Naive thymus-derived CD4-positive, alpha-beta T cell (primary cell): ENCODE measurements around the gene CCM2. TPM values are rescaled to one million over a fixed set of nuclear protein-coding genes. Genes with fewer than 3 reads are reported as not detected.
A peak's percentile ranks its signal among the peaks of the same experiment; 100 is the strongest.

Source experiments
- ATAC-seq: fragments of 150-1000 bp; cut with Tn5 transposase; 2 replicates; pipeline ENCODE4 v1.10.0; 2021; ENCODE audit warnings: mild to moderate bottlenecking, moderate library complexity
- CTCF ChIA-PET: fragments of 350-600 bp; sonication (Branson Sonifier 250); formaldehyde crosslinking; loops from one replicate; lab custom pipeline; 2021; ENCODE audit warnings: antibody characterized with exemption; lab: Charles Lee
- POLR2A ChIA-PET: fragments of 350-600 bp; sonication (Branson Sonifier 250); formaldehyde crosslinking; loops from one replicate; lab custom pipeline; 2021; ENCODE audit warnings: antibody characterized with exemption, inconsistent platforms; lab: Charles Lee
- DNase-seq, 9 donors: peaks; one replicate each; pipeline versions ENCODE4 v3.0.0 to v3.0.0-alpha.2; 2020 to 2022; ENCODE audit warnings: mixed read lengths in 1 of 9
- H3K27ac ChIP-seq: one replicate; pipeline ENCODE4 v1.7.0; 2013; ENCODE audit warnings: mild to moderate bottlenecking, low read depth, low read length, moderate library complexity
- H3K27me3 ChIP-seq, 2 donors: one replicate each; pipeline ENCODE4 v1.7.0; 2013; ENCODE audit warnings: low read length in 2 of 2, mild to moderate bottlenecking in 2 of 2, moderate library complexity in 2 of 2; ENCODE audit not compliant: control insufficient read depth in 2 of 2, insufficient read depth in 2 of 2
- H3K36me3 ChIP-seq, 3 experiments: 1 replicate in 2 of 3; 2 replicates in 1 of 3; pipeline ENCODE4 v1.7.0; 2013; ENCODE audit warnings: low read length in 3 of 3, mild to moderate bottlenecking in 3 of 3, moderate library complexity in 1 of 3; ENCODE audit not compliant: insufficient read depth in 3 of 3, control insufficient read depth in 2 of 3
- H3K4me1 ChIP-seq, 2 donors: one replicate each; pipeline ENCODE4 v1.7.0; 2013; ENCODE audit warnings: low read length in 2 of 2, mild to moderate bottlenecking in 2 of 2, moderate library complexity in 1 of 2; ENCODE audit not compliant: control insufficient read depth in 2 of 2, insufficient read depth in 2 of 2
- H3K4me3 ChIP-seq: 2 replicates; pipeline ENCODE4 v1.7.0; 2013; ENCODE audit warnings: mild to moderate bottlenecking, low read length
- H3K9me3 ChIP-seq, 3 experiments: 1 replicate in 2 of 3; 2 replicates in 1 of 3; pipeline ENCODE4 v1.7.0; 2013; ENCODE audit warnings: low read length in 3 of 3; ENCODE audit not compliant: control insufficient read depth in 2 of 3
- H3K27ac Mint-ChIP-seq, 9 donors: one replicate each; pipeline ENCODE4 v1.8.0; 2020 to 2022; ENCODE audit warnings: mixed read lengths in 9 of 9, mild to moderate bottlenecking in 8 of 9, moderate library complexity in 5 of 9, inconsistent platforms in 2 of 9
- H3K27me3 Mint-ChIP-seq, 5 donors: one replicate each; pipeline ENCODE4 v1.8.0; 2021 to 2022; ENCODE audit warnings: mixed read lengths in 5 of 5, mild to moderate bottlenecking in 1 of 5
- H3K36me3 Mint-ChIP-seq, 5 donors: one replicate each; pipeline ENCODE4 v1.8.0; 2020 to 2022; ENCODE audit warnings: mixed read lengths in 5 of 5, mild to moderate bottlenecking in 3 of 5, inconsistent platforms in 1 of 5
- H3K4me1 Mint-ChIP-seq, 7 donors: one replicate each; pipeline ENCODE4 v1.8.0; 2020 to 2022; ENCODE audit warnings: mixed read lengths in 7 of 7, mild to moderate bottlenecking in 3 of 7, inconsistent platforms in 1 of 7
- H3K4me3 Mint-ChIP-seq, 10 donors: one replicate each; pipeline ENCODE4 v1.8.0; 2020 to 2022; ENCODE audit warnings: mild to moderate bottlenecking in 10 of 10, mixed read lengths in 10 of 10, moderate library complexity in 6 of 10, inconsistent platforms in 2 of 10
- H3K9me3 Mint-ChIP-seq, 11 donors: one replicate each; pipeline ENCODE4 v1.8.0; 2020 to 2022; ENCODE audit warnings: mixed read lengths in 11 of 11, mild to moderate bottlenecking in 4 of 11, inconsistent platforms in 1 of 11, moderate library complexity in 1 of 11
- intact Hi-C, 2 donors: fragments of 100-400 bp; cut with micrococcal nuclease; formaldehyde crosslinking; loops; one replicate each; pipeline ENCODE4 v1.15.1; 2023
- polyA plus RNA-seq, 2 donors: library from polyadenylated mRNA; unstranded; fragments of 300-500 nt; fragmentation: Illumina TruSeq; gene quantifications; one replicate each; pipeline ENCODE4 v1.2.3, GENCODE V29; 2021
- total RNA-seq, 6 experiments: library from RNA in 5 of 6; stranded (reverse) in 5 of 6; gene quantifications; 1 replicate in 5 of 6; 2 replicates in 1 of 6; pipeline ENCODE4 v1.2.3 and lab custom pipeline; 2021 to 2026

Gene CCM2
- total and polyA plus RNA-seq, 7 experiments from 2014 or later = 75.9 to 200 (median 119) TPM

DNA sequence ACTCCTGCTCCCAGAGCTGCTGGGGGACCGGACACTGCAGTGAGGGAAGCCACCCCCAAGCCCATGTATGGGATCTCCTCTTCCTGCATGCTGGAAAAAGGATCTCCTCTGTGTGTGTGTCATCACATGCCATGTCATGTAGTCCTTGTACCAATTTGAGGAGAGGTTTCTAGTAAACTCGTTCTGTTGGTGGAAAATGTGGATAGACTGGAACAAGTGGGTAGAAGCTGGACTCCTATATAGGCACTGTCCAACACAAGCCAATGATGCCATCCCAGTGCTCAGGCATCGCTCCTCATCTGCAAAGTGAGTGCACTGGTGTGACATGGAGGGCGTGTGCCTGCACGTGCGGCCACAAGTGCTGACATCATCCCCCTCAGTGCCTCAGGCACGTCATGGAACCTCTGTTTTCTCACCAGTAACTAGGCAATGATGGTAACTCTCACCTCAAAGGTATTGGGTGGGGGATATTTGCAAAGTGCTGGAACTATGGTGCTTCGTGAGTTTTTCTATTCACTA is 40.5 kb upstream of the CCM2 start:
- peaks cover 0 to 2% (median 0%) of the 10 kb centered on the region in 5 donors for H3K36me3 Mint-ChIP-seq
- peaks cover 6 to 23% (median 12%) of the 10 kb centered on the region in 7 donors for H3K4me1 Mint-ChIP-seq
- H3K36me3 ChIP-seq = peaks cover 0 to 15% (median 0%) of the 10 kb centered on the region in 3 experiments
- no peak overlapping the region for H3K4me3 Mint-ChIP-seq
- peak in 2 of 9 donors; percentile 20 to 62 for DNase-seq
- CTCF ChIA-PET = interaction anchor here (1.6 kb wide), 1 partner anchor 14 kb away, joined by 6 read pairs; no protein-coding TSS in a partner anchor
- H3K27ac ChIP-seq = peak overlapping the region; percentile 57
- POLR2A ChIA-PET = interaction anchor here (0.6 to 1.0 kb wide), 2 partner anchors 52 to 53 kb away, joined by 3 read pairs; no protein-coding TSS in a partner anchor
- H3K9me3 ChIP-seq = no peaks in the 10 kb centered on the region
- peak; percentile 76 for ATAC-seq
- peaks cover 0 to 18% of the 10 kb centered on the region in 2 donors for H3K4me1 ChIP-seq
- intact Hi-C loops = no loop called here
- peak overlapping the region; percentile 66 to 93 (median 77) for H3K27ac Mint-ChIP-seq
- no peak overlapping the region for H3K4me3 ChIP-seq
- H3K27me3 ChIP-seq = no peaks in the 10 kb centered on the region
- no peaks in the 10 kb centered on the region for H3K27me3 Mint-ChIP-seq
- peaks cover 0 to 3% (median 0%) of the 10 kb centered on the region in 11 donors for H3K9me3 Mint-ChIP-seq

DNA sequence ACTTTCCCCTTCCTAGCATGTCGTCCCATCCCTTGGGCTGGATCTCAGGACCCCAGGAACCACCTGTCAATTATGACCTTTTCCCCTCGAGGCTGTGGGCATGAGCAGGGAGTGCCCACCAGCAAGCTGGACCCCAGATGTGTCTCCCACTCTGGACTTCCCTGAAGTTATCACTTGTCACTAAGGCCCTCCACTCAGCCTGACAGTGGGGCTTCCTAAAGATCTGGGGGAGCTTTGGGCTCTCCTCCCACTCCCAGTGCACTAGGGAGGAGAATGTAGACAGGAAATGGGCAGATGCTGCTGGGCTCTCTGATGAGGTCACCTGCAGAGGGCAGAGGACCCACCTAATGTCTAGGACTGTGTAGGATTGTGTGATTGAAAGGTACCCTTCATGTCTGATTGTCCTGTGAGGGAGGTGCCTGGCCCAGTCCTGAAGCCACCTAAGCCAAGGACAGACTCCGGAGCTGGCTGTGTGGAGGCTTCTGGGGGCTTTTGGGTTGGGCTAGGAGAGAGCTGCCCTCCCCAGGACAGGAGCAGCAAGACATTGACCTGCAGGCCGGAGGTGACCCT is 39.9 kb upstream of the CCM2 start:
- ATAC-seq (no peak), DNase-seq (no peak)
- Histone ChIP-seq H3K27ac (peak overlapping the region; percentile 57), H3K4me3 (no peak overlapping the region), H3K4me1 (peaks cover 0 to 18% of the 10 kb centered on the region in 2 donors), H3K36me3 (peaks cover 0 to 19% (median 0%) of the 10 kb centered on the region in 3 experiments), H3K9me3 (no peaks in the 10 kb centered on the region), H3K27me3 (no peaks in the 10 kb centered on the region)
- intact Hi-C loops = no loop called here
- Mint-ChIP-seq H3K4me1 (peaks cover 6 to 20% (median 12%) of the 10 kb centered on the region in 7 donors), H3K36me3 (peaks cover 0 to 2% (median 0%) of the 10 kb centered on the region in 5 donors), H3K27me3 (no peaks in the 10 kb centered on the region), H3K27ac (peak overlapping the region; percentile 62 to 93 (median 77)), H3K9me3 (peaks cover 0 to 1% (median 0%) of the 10 kb centered on the region in 11 donors), H3K4me3 (no peak overlapping the region)
- ChIA-PET POLR2A (interaction anchor here (0.6 to 1.0 kb wide), 4 partner anchors 51 to 425 kb away, joined by 3 read pairs; no protein-coding TSS in a partner anchor), CTCF (interaction anchor here (1.6 kb wide), 1 partner anchor 13 kb away, joined by 6 read pairs; no protein-coding TSS in a partner anchor)

DNA sequence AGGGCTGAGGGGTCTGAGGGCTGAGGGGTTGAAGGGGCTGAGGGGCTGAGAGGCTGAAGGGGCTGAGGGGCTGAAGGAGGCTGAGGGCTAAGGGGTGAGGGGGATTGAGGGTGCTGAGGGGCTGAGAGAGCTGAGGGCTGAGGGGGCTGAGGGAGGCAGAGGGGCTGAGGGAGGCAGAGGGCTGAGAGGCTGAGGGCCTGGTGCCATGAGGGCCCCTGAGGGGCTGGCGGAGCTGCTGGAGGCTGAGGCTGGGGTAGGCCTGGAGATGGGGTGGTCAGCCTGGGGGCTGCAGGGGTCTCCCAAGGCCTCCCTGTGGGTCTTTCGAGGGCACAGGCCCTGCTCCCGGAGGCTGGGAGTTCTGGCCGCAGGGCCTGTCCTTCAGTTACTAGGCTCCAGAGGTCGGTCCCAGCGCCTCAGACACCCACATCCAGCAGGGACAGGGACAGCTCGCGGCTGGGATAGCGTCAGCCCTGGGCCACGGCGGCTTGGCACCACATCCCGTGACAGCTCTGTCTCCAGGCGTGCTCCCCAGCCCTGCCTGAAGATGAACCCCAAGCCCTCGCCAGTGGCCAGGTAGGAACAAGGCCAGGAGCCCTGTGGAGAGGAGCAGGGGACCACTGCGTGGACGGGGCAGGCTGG is 38.0 kb upstream of the CCM2 start:
- H3K36me3 Mint-ChIP-seq = peaks cover 0 to 10% (median 0%) of the 10 kb centered on the region in 5 donors
- H3K27ac ChIP-seq = no peak overlapping the region
- DNase-seq = peak in 1 of 9 donors; percentile 25
- no peaks in the 10 kb centered on the region for H3K27me3 ChIP-seq
- intact Hi-C loops = no loop called here
- CTCF ChIA-PET = no interaction called here
- no peaks in the 10 kb centered on the region for H3K9me3 ChIP-seq
- peaks cover 6 to 22% (median 12%) of the 10 kb centered on the region in 7 donors for H3K4me1 Mint-ChIP-seq
- H3K9me3 Mint-ChIP-seq = peaks cover 0 to 1% (median 0%) of the 10 kb centered on the region in 11 donors
- peak; percentile 13 for ATAC-seq
- H3K27me3 Mint-ChIP-seq = no peaks in the 10 kb centered on the region
- H3K4me3 ChIP-seq = no peak overlapping the region
- H3K4me1 ChIP-seq = peaks cover 0 to 18% of the 10 kb centered on the region in 2 donors
- H3K4me3 Mint-ChIP-seq = no peak overlapping the region
- POLR2A ChIA-PET = interaction anchor here (1.0 kb wide), 2 partner anchors 11 to 471 kb away, joined by 3 read pairs; partner anchors contain the start of gene NUDCD3
- peaks cover 0 to 37% (median 5%) of the 10 kb centered on the region in 3 experiments for H3K36me3 ChIP-seq
- H3K27ac Mint-ChIP-seq = no peak overlapping the region

DNA sequence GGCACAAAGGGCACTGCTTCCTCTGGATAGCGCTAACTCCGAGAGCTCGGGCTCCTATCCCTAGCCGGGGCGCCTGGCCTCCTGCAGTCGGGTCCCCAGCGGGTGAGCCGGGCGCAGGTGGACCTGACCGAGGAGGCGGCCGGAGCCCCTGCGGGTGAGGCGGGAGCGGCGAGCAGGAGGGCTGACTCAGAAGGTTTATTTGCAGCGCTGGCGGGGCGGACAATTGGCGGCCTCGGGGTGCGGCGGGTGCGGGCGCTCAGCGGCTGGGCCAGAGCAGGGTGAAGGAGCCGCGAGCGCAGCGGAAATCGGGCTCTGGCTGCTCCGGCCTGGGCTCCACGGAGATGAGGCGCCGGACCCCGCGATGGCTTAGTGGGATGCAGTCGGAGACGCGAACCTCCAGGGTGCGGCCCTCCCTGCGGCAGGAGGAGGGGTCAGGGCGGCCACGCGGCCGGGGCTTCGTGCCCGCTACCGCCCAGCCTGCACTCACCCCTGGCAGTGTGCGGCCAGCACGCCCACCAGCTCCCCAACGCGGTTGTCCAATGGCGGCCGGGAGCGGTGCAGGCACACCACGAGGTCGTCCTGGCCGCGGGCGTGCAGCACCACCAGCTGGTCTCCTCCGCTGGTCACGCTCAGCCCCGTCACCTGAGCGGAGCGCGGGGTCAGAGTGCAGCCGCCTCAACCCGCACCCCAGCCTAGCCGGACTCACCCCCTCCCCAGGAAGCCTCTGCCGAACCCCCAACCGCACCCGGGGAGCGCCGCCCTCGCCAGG is 37.3 kb upstream of the CCM2 start:
- Mint-ChIP-seq H3K4me1 (peaks cover 6 to 22% (median 12%) of the 10 kb centered on the region in 7 donors), H3K27me3 (no peaks in the 10 kb centered on the region), H3K27ac (no peak overlapping the region), H3K36me3 (peaks cover 0 to 10% (median 0%) of the 10 kb centered on the region in 5 donors), H3K9me3 (peaks cover 0 to 1% (median 0%) of the 10 kb centered on the region in 11 donors), H3K4me3 (no peak overlapping the region)
- ChIA-PET CTCF (no interaction called here), POLR2A (interaction anchor here (1.0 kb wide), 1 partner anchor 472 kb away, joined by 3 read pairs; the partner anchor contains the start of gene NUDCD3)
- intact Hi-C loops = no loop called here
- no peak overlapping the region for H3K4me3 ChIP-seq
- ATAC-seq (no peak), DNase-seq (peak in 1 of 9 donors; percentile 22)
- peaks cover 0 to 18% of the 10 kb centered on the region in 2 donors for H3K4me1 ChIP-seq
- H3K9me3 ChIP-seq = no peaks in the 10 kb centered on the region
- H3K27me3 ChIP-seq = no peaks in the 10 kb centered on the region
- no peak overlapping the region for H3K27ac ChIP-seq
- H3K36me3 ChIP-seq = peaks cover 0 to 44% (median 5%) of the 10 kb centered on the region in 3 experiments

DNA sequence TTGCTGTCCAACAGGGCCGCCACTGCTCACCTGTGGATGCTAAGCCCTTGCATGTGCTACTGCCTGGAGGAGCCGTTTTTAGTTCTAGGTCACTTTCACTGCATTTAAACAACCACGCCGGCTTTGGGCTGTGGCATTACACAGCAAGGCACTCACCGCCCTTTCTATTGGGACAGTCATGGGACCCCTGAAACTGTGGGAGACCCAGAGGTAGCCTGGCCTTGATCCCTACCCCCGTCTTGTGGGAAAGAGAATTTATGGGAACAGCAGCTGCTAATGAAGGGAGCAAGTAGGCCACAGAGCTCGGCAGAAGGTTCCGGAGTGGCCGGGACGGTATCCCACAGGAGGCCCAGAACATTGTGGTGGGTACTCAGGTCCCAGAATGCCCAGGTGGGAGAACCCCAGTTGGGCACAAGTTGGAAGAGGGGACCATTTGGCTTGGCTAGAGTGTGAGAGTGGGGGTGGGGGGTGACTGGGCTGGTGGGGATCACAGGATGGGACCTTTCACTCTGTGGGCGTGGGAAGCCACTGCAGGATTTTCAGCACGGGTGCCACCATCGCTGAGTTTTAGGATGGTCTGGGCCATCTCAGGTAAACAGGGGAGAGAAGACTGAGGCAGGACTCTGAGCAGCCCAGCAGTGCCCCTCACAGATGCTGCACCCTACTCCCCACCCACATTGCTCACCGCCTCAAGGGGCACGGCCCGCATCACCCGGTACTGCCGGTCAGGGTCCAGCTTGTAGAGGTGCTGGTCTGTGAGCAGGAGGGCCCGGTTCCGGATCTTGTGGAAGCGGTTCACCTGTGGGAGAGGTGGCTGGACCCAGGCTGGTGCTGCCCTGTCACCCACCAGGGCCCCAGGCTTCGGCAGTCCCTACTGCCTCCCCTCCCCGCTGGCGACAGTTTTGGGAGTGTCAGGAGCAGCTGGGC is 36.4 kb upstream of the CCM2 start:
- Histone ChIP-seq H3K27ac (no peak overlapping the region), H3K9me3 (no peaks in the 10 kb centered on the region), H3K36me3 (peaks cover 0 to 52% (median 5%) of the 10 kb centered on the region in 3 experiments), H3K4me1 (peaks cover 0 to 17% of the 10 kb centered on the region in 2 donors), H3K4me3 (no peak overlapping the region), H3K27me3 (no peaks in the 10 kb centered on the region)
- no peaks in the 10 kb centered on the region for H3K27me3 Mint-ChIP-seq
- peaks cover 0 to 15% (median 0%) of the 10 kb centered on the region in 5 donors for H3K36me3 Mint-ChIP-seq
- ChIA-PET POLR2A (no interaction called here), CTCF (interaction anchor here (1.2 kb wide), 1 partner anchor 11 kb away, joined by 7 read pairs; no protein-coding TSS in a partner anchor)
- no peak overlapping the region for H3K4me3 Mint-ChIP-seq
- peaks cover 0 to 1% (median 0%) of the 10 kb centered on the region in 11 donors for H3K9me3 Mint-ChIP-seq
- intact Hi-C loops = loop anchor here in 1 of 2 donors (2.0 kb wide), 1 partner anchor 173 kb away; no protein-coding TSS in a partner anchor
- peak overlapping the region in 4 of 9 donors; percentile 36 to 86 (median 64) for H3K27ac Mint-ChIP-seq
- ATAC-seq (no peak), DNase-seq (no peak)
- H3K4me1 Mint-ChIP-seq = peaks cover 5 to 25% (median 11%) of the 10 kb centered on the region in 7 donors
